H1 (cell line): ENCODE measurements around the gene TOMM40. TPM values are rescaled to one million over a fixed set of nuclear protein-coding genes. Genes with fewer than 3 reads are reported as not detected.

Source experiments
- CTCF ChIA-PET: fragments of 300-600 bp; sonication (Branson Sonifier 250); formaldehyde crosslinking; loops from one replicate; lab custom pipeline; 2021; ENCODE audit not compliant: partially characterized antibody; lab: Charles Lee
- POLR2A ChIA-PET: fragments of 300-600 bp; sonication (Branson Sonifier 250); formaldehyde crosslinking; loops from one replicate; lab custom pipeline; 2021; ENCODE audit warnings: inconsistent platforms; ENCODE audit not compliant: partially characterized antibody; lab: Charles Lee
- DNase-seq, 2 experiments: peaks; one replicate each; pipeline versions ENCODE4 v3.0.0 to v3.0.0-alpha.2; 2010 to 2022; ENCODE audit warnings: low spot score in 2 of 2, low read depth in 1 of 2, mixed read lengths in 1 of 2
- FAIRE-seq: peaks from 2 replicates; lab custom pipeline; 2011; peaks lifted over from hg19 to GRCh38; lab: Jason Lieb, UNC
- H2AFZ ChIP-seq: 2 replicates; pipeline ENCODE4 v1.8.1; 2012; ENCODE audit warnings: low read length, inconsistent platforms
- H2AK5ac ChIP-seq: 2 replicates; pipeline ENCODE4 v1.6.1; 2013; ENCODE audit warnings: low read depth, low read length
- H2BK120ac ChIP-seq: replicated peaks from 2 replicates; pipeline ENCODE3; 2013; ENCODE audit warnings: low read depth, low read length, inconsistent platforms
- H2BK12ac ChIP-seq: 2 replicates; pipeline ENCODE4 v1.6.1; 2013; ENCODE audit warnings: low read depth, low read length
- H2BK15ac ChIP-seq: 2 replicates; pipeline ENCODE4 v1.6.1; 2013; ENCODE audit warnings: low read length
- H2BK20ac ChIP-seq: 2 replicates; pipeline ENCODE4 v1.6.1; 2013; ENCODE audit warnings: low read length
- H2BK5ac ChIP-seq: 2 replicates; pipeline ENCODE4 v1.6.1; 2013; ENCODE audit warnings: low read depth, low read length
- H3K14ac ChIP-seq: 2 replicates; pipeline ENCODE4 v1.6.1; 2013; ENCODE audit warnings: inconsistent platforms; ENCODE audit not compliant: insufficient read length
- H3K18ac ChIP-seq: 2 replicates; pipeline ENCODE4 v1.6.1; 2013; ENCODE audit warnings: low read length; ENCODE audit errors: extremely low read depth
- H3K23ac ChIP-seq: 2 replicates; pipeline ENCODE4 v1.6.1; 2013; ENCODE audit warnings: inconsistent platforms; ENCODE audit not compliant: insufficient read length
- H3K23me2 ChIP-seq: 2 replicates; pipeline ENCODE4 v1.6.1; 2013; ENCODE audit warnings: low read depth, low read length
- H3K27ac ChIP-seq: 2 replicates; pipeline ENCODE4 v1.6.1; 2011; ENCODE audit warnings: low read depth, low read length, inconsistent platforms
- H3K27me3 ChIP-seq, 4 experiments: replicated peaks in 1 of 4; 1 replicate in 1 of 4; 2 replicates in 3 of 4; pipeline versions ENCODE4 v1.6.1 to v1.8.1; 2011 to 2013; ENCODE audit warnings: low read length in 3 of 4, mild to moderate bottlenecking in 3 of 4, inconsistent platforms in 2 of 4, mixed read lengths in 2 of 4, moderate library complexity in 1 of 4; ENCODE audit not compliant: control insufficient read depth in 3 of 4, insufficient read depth in 3 of 4; ENCODE audit errors: extremely low read depth in 1 of 4
- H3K36me3 ChIP-seq, 4 experiments: 2 replicates each; pipeline versions ENCODE4 v1.6.1 to v1.8.1; 2011 to 2013; ENCODE audit warnings: mild to moderate bottlenecking in 4 of 4, low read length in 3 of 4, moderate library complexity in 2 of 4, control low read depth in 1 of 4, inconsistent platforms in 1 of 4; ENCODE audit not compliant: insufficient read depth in 4 of 4, control insufficient read depth in 2 of 4
- H3K4ac ChIP-seq: replicated peaks from 2 replicates; pipeline ENCODE3; 2013; ENCODE audit warnings: low read length, low read depth, mixed read lengths, inconsistent platforms; ENCODE audit not compliant: insufficient read length
- H3K4me1 ChIP-seq, 4 experiments: replicated peaks in 1 of 4; 1 replicate in 1 of 4; 2 replicates in 3 of 4; pipeline versions ENCODE4 v1.6.1 to v1.8.1; 2011 to 2013; ENCODE audit warnings: low read length in 3 of 4, inconsistent platforms in 2 of 4, mixed read lengths in 1 of 4; ENCODE audit not compliant: insufficient read depth in 4 of 4, control insufficient read depth in 3 of 4
- H3K4me2 ChIP-seq, 2 experiments: 2 replicates each; pipeline versions ENCODE4 v1.6.1 to v1.8.1; 2011 to 2013; ENCODE audit warnings: low read depth in 2 of 2, low read length in 2 of 2, control low read depth in 1 of 2, inconsistent platforms in 1 of 2, mild to moderate bottlenecking in 1 of 2; ENCODE audit not compliant: insufficient read depth in 1 of 2
- H3K4me3 ChIP-seq, 4 experiments: fragments of 200-600, 300-600 bp in 1 of 4; sonication (generic), shearing (Covaris generic), sonication (Bioruptor Twin) in 1 of 4; 2 replicates each; pipeline versions ENCODE4 v1.5.1 to v1.8.1; 2011 to 2016; ENCODE audit warnings: low read length in 4 of 4, low read depth in 3 of 4, control low read depth in 2 of 4, inconsistent platforms in 2 of 4, mild to moderate bottlenecking in 2 of 4, mixed read lengths in 1 of 4, moderate library complexity in 1 of 4; ENCODE audit not compliant: insufficient read depth in 2 of 4; ENCODE audit errors: extremely low read depth in 1 of 4
- H3K56ac ChIP-seq: replicated peaks from 2 replicates; pipeline ENCODE3; 2013; ENCODE audit warnings: low read depth, mild to moderate bottlenecking, mixed read lengths, low read length, inconsistent platforms; ENCODE audit not compliant: insufficient read length
- H3K79me1 ChIP-seq: 2 replicates; pipeline ENCODE4 v1.6.1; 2013; ENCODE audit warnings: low read depth, low read length, control low read depth
- H3K79me2 ChIP-seq, 2 experiments: 2 replicates each; pipeline versions ENCODE4 v1.6.1 to v1.8.1; 2012 to 2013; ENCODE audit warnings: low read length in 2 of 2, mild to moderate bottlenecking in 2 of 2, inconsistent platforms in 1 of 2; ENCODE audit not compliant: insufficient read depth in 2 of 2, control insufficient read depth in 1 of 2
- H3K9ac ChIP-seq, 4 experiments: replicated peaks in 1 of 4; 1 replicate in 1 of 4; 2 replicates in 3 of 4; pipeline versions ENCODE4 v1.6.1 to v1.8.1; 2011 to 2013; ENCODE audit warnings: low read depth in 3 of 4, low read length in 3 of 4, control low read depth in 2 of 4, mild to moderate bottlenecking in 2 of 4, moderate library complexity in 2 of 4, inconsistent platforms in 1 of 4; ENCODE audit errors: extremely low read depth in 1 of 4
- H3K9me3 ChIP-seq, 2 experiments: 2 replicates each; pipeline versions ENCODE4 v1.6.1 to v1.8.1; 2012 to 2013; ENCODE audit warnings: mild to moderate bottlenecking in 2 of 2, moderate library complexity in 2 of 2, control low read depth in 1 of 2, inconsistent platforms in 1 of 2, low read depth in 1 of 2, low read length in 1 of 2, mixed read lengths in 1 of 2; ENCODE audit not compliant: insufficient read depth in 2 of 2
- H4K20me1 ChIP-seq, 2 experiments: replicated peaks in 1 of 2; 2 replicates each; pipeline versions ENCODE3 to v1.8.1; 2011 to 2013; ENCODE audit warnings: inconsistent platforms in 2 of 2, low read length in 2 of 2, mild to moderate bottlenecking in 1 of 2; ENCODE audit not compliant: insufficient read depth in 2 of 2, control insufficient read depth in 1 of 2
- H4K5ac ChIP-seq: 2 replicates; pipeline ENCODE4 v1.6.1; 2013; ENCODE audit warnings: low read length, low read depth, mixed read lengths, inconsistent platforms; ENCODE audit not compliant: insufficient read length
- H4K8ac ChIP-seq: 2 replicates; pipeline ENCODE4 v1.8.0; 2013; ENCODE audit warnings: mild to moderate bottlenecking, moderate library complexity, low read length, inconsistent platforms; ENCODE audit not compliant: insufficient read depth; ENCODE audit errors: extremely low read depth
- H4K91ac ChIP-seq: replicated peaks from 2 replicates; pipeline ENCODE3; 2013; ENCODE audit warnings: low read length, mixed read lengths, inconsistent platforms; ENCODE audit not compliant: insufficient read length
- ASH2L ChIP-seq: fragments of 200-600, 300-600 bp; sonication (generic); IDR thresholded peaks from one replicate; pipeline ENCODE4 v1.7.1; 2017; ENCODE audit warnings: low read length
- ATF2 ChIP-seq: IDR thresholded peaks from 2 replicates; pipeline ENCODE4 v1.6.1; 2012; ENCODE audit warnings: low read length, inconsistent platforms
- CEBPB ChIP-seq: IDR thresholded peaks from 2 replicates; pipeline ENCODE4 v1.6.1; 2012; ENCODE audit warnings: low read depth, low read length
- CREB1 ChIP-seq: IDR thresholded peaks from 2 replicates; pipeline ENCODE4 v1.6.1; 2012; ENCODE audit warnings: inconsistent platforms
- FOSL1 ChIP-seq: IDR thresholded peaks from 2 replicates; pipeline ENCODE4 v1.6.1; 2011; ENCODE audit warnings: mild to moderate bottlenecking, low read depth, low read length, moderate library complexity; ENCODE audit not compliant: insufficient read depth
- NRF1 ChIP-seq: IDR thresholded peaks from 2 replicates; pipeline ENCODE4 v1.6.1; 2011; ENCODE audit warnings: mild to moderate bottlenecking, low read depth, low read length, improper control_type of control experiment
- POU5F1 ChIP-seq: IDR thresholded peaks from 2 replicates; pipeline ENCODE4 v1.6.1; 2011; ENCODE audit warnings: low read depth, mild to moderate bottlenecking, low read length, moderate library complexity
- RBBP5 ChIP-seq: IDR thresholded peaks from 2 replicates; pipeline ENCODE4 v1.7.1; 2012; ENCODE audit warnings: low read depth, mild to moderate bottlenecking, inconsistent platforms, low read length, moderate library complexity, borderline replicate concordance
- SIRT6 ChIP-seq: IDR thresholded peaks from one replicate; pipeline ENCODE4 v1.7.1; 2012; ENCODE audit warnings: low read length, inconsistent platforms
- SP1 ChIP-seq: IDR thresholded peaks from 2 replicates; pipeline ENCODE4 v1.6.1; 2011; ENCODE audit warnings: low read depth, low read length
- SP4 ChIP-seq: IDR thresholded peaks from 2 replicates; pipeline ENCODE4 v1.6.1; 2012; ENCODE audit warnings: low read length, inconsistent platforms
- SRF ChIP-seq: IDR thresholded peaks from 2 replicates; pipeline ENCODE4 v1.6.1; 2011; ENCODE audit warnings: mild to moderate bottlenecking, low read depth, low read length, moderate library complexity
- TCF12 ChIP-seq: IDR thresholded peaks from 2 replicates; pipeline ENCODE4 v1.6.1; 2011; ENCODE audit warnings: low read depth, mild to moderate bottlenecking, low read length
- WGBS, 2 experiments: shearing (Covaris generic) in 1 of 2; methylation state at CpG; one replicate each; pipeline versions ENCODE4 v1.1.6 to v1.1.7; 2013 to 2015; ENCODE audit warnings: low lambda C conversion rate in 2 of 2, mixed read lengths in 2 of 2, inconsistent platforms in 1 of 2, low coverage in 1 of 2, missing lambda C conversion rate in 1 of 2; ENCODE audit not compliant: insufficient replicate concordance in 2 of 2, insufficient coverage in 1 of 2, insufficient read length in 1 of 2; ENCODE audit errors: extremely low coverage in 1 of 2, missing lambda C conversion rate in 1 of 2; 5-methylcytosine and 5-hydroxymethylcytosine counted together
- polyA plus RNA-seq, 7 experiments: library from polyadenylated mRNA; depleted of rRNA in 3 of 7; stranded (reverse) in 5 of 7; unstranded in 2 of 7; fragments of >200 nt in 5 of 7; fragments of 200-250 nt in 2 of 7; gene quantifications; 1 replicate in 5 of 7; 2 replicates in 1 of 7; 4 replicates in 1 of 7; pipeline versions ENCODE4 v1.2.1 to v1.2.3, GENCODE V29; 2011 to 2013; ENCODE audit warnings: missing spikeins in 2 of 7, mixed read lengths in 2 of 7
- total RNA-seq: library from RNA; stranded (reverse); fragmentation: NEBNext Ultra II Directional; extraction: Animal tissue kit (Norgen Biotek cat#: 25700); gene quantifications from 2 replicates; pipeline ENCODE4 v1.2.1, GENCODE V29; 2021

The TOMM40 gene
- total and polyA plus RNA-seq, 2 of the 8 experiments (the other 6 are each of a cell fraction or from before 2014, with no cell fraction given): 154 to 179 TPM

- Histone ChIP-seq H3K27me3 (no peaks in the 10 kb centered on the region), H2BK5ac (peak overlapping the region; percentile 73; the same call in 1 of the 2 replicates), H2BK12ac (no peak overlapping the region), H2AK5ac (no peak overlapping the region), H2BK120ac (no peak overlapping the region), H3K79me2 (peaks cover 25 to 84% of the 10 kb centered on the region in 2 experiments), H3K23me2 (peaks cover 14% of the 10 kb centered on the region), H2BK15ac (no peak overlapping the region), H3K56ac (no peak overlapping the region), H3K27ac (no peak overlapping the region), H3K4me2 (no peak overlapping the region), H3K14ac (no peak overlapping the region), H2BK20ac (no peak overlapping the region), H3K9ac (no peak overlapping the region), H4K5ac (no peak overlapping the region), H4K20me1 (peaks cover 33 to 35% of the 10 kb centered on the region in 2 experiments), H3K4ac (no peak overlapping the region), H3K9me3 (no peaks in the 10 kb centered on the region), H3K4me3 (no peak overlapping the region), H4K8ac (0 out of 2 replicates have a peak overlapping the region, but pooled peaks have one; percentile 23), H3K79me1 (peaks cover 15% of the 10 kb centered on the region), H3K18ac (no peak overlapping the region), H4K91ac (no peak overlapping the region), H2AFZ (no peak overlapping the region), H3K36me3 (peaks cover 0 to 5% (median 0%) of the 10 kb centered on the region in 4 experiments; a peak in 1 of 8 replicates), H3K4me1 (peaks cover 13 to 25% (median 15%) of the 10 kb centered on the region in 4 experiments), H3K23ac (no peak overlapping the region)
- POLR2A ChIA-PET: interaction anchor here (0.6 to 6.6 kb wide), 7 partner anchors 15 to 221 kb away, joined by 3 to 65 read pairs (median 3); partner anchors contain the start of gene CLPTM1
- CTCF ChIA-PET: interaction anchor here (1.2 to 1.6 kb wide), 2 partner anchors 52 to 67 kb away, joined by 3 to 4 read pairs; no protein-coding TSS in a partner anchor
- WGBS, 2 experiments: 100% methylated on average over 2 of the region's 2 CpGs; no CpG with 5 or more reads in 1 of the 2 experiments
- FAIRE-seq: no peak
- DNase-seq: no peak
- no peak for TF ChIP-seq SP1
- no peak for TF ChIP-seq SP4
- TF ChIP-seq FOSL1: no peak
- TF ChIP-seq NRF1: no peak
- no peak for TF ChIP-seq SRF
- no peak for TF ChIP-seq TCF12
- TF ChIP-seq ATF2: no peak
- no peak for TF ChIP-seq RBBP5
- TF ChIP-seq SIRT6: no peak
- TF ChIP-seq ASH2L: no peak
- no peak for TF ChIP-seq CEBPB
- TF ChIP-seq POU5F1: no peak
- no peak for TF ChIP-seq CREB1
These were observed 39.6 kb upstream of the TOMM40 start for GRCh38 chr19:44851427-44851826.
